ENCODE measurements around the gene PRF1. TPM values are rescaled to one million over a fixed set of nuclear protein-coding genes. Genes with fewer than 3 reads are reported as not detected.

The PRF1 gene
- total and polyA plus RNA-seq, 4 donors: 2.5 to 3.1 (median 2.8) TPM

DNA sequence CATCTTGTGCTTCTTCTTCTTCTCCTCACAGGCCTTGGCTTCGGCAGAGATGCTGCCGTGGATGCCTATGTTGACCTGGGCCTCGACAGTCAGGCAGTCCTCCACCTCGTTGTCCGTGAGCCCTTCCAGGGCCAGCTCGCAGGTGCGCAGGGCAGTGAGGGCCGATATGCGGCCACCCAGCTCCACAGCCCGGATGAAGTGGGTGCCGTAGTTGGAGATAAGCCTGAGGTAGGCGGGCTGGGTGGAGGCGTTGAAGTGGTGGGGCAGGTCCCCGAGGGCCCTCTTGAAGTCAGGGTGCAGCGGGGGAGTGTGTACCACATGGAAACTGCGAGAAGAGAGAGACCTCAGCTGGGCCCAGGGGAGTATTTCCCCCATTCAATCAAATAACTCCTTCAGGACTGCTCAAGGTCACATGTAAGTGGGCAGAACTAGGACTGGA lies 3.7 kb downstream of the PRF1 start:
- Histone ChIP-seq H3K9ac (ENCODE audit: low read depth in 1 of 2, low read length in 2 of 2) (no peak overlapping the region), H3K4me1 (ENCODE audit: control insufficient read depth in 4 of 4, insufficient read depth in 4 of 4, low read length in 3 of 4) (no peaks in the 10 kb centered on the region), H3K27me3 (ENCODE audit: control insufficient read depth in 4 of 4, insufficient read depth in 4 of 4, low read length in 3 of 4) (no peaks in the 10 kb centered on the region), H3K36me3 (ENCODE audit: control insufficient read depth in 4 of 4, insufficient read depth in 3 of 4, low read depth in 1 of 4, low read length in 3 of 4) (no peaks in the 10 kb centered on the region), H3K9me3 (ENCODE audit: control insufficient read depth in 4 of 4, low read length in 3 of 4) (no peaks in the 10 kb centered on the region), H3K27ac (ENCODE audit: low read depth in 1 of 2, low read length in 2 of 2) (no peak overlapping the region), H3K4me3 (ENCODE audit: low read depth in 1 of 3, low read length in 3 of 3) (no peak overlapping the region)
- TF ChIP-seq, protein P1, sequence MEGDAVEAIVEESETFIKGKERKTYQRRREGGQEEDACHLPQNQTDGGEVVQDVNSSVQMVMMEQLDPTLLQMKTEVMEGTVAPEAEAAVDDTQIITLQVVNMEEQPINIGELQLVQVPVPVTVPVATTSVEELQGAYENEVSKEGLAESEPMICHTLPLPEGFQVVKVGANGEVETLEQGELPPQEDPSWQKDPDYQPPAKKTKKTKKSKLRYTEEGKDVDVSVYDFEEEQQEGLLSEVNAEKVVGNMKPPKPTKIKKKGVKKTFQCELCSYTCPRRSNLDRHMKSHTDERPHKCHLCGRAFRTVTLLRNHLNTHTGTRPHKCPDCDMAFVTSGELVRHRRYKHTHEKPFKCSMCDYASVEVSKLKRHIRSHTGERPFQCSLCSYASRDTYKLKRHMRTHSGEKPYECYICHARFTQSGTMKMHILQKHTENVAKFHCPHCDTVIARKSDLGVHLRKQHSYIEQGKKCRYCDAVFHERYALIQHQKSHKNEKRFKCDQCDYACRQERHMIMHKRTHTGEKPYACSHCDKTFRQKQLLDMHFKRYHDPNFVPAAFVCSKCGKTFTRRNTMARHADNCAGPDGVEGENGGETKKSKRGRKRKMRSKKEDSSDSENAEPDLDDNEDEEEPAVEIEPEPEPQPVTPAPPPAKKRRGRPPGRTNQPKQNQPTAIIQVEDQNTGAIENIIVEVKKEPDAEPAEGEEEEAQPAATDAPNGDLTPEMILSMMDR (IDR thresholded peaks at IDR 0.05; ENCODE audit: low read depth, low read length, missing input control): no peak
- no peak for TF ChIP-seq NR2F2 (IDR thresholded peaks at IDR 0.05)
- TF ChIP-seq, protein P2, sequence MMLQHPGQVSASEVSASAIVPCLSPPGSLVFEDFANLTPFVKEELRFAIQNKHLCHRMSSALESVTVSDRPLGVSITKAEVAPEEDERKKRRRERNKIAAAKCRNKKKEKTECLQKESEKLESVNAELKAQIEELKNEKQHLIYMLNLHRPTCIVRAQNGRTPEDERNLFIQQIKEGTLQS (IDR thresholded peaks at IDR 0.05): no peak
- TF ChIP-seq, protein P3, sequence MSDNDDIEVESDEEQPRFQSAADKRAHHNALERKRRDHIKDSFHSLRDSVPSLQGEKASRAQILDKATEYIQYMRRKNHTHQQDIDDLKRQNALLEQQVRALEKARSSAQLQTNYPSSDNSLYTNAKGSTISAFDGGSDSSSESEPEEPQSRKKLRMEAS (IDR thresholded peaks at IDR 0.05): no peak
- TF ChIP-seq HNF4A (conservative IDR thresholded peaks at IDR 0.05): no peak
- TF ChIP-seq YY1 (IDR thresholded peaks at IDR 0.05): no peak
- TF ChIP-seq TAF1 (conservative IDR thresholded peaks at IDR 0.05): no peak
- TF ChIP-seq SP1 (IDR thresholded peaks at IDR 0.05): no peak
- TF ChIP-seq FOXA2 (IDR thresholded peaks at IDR 0.05): no peak
- no peak for TF ChIP-seq RAD21 (IDR thresholded peaks at IDR 0.05)
- TF ChIP-seq, protein P4, sequence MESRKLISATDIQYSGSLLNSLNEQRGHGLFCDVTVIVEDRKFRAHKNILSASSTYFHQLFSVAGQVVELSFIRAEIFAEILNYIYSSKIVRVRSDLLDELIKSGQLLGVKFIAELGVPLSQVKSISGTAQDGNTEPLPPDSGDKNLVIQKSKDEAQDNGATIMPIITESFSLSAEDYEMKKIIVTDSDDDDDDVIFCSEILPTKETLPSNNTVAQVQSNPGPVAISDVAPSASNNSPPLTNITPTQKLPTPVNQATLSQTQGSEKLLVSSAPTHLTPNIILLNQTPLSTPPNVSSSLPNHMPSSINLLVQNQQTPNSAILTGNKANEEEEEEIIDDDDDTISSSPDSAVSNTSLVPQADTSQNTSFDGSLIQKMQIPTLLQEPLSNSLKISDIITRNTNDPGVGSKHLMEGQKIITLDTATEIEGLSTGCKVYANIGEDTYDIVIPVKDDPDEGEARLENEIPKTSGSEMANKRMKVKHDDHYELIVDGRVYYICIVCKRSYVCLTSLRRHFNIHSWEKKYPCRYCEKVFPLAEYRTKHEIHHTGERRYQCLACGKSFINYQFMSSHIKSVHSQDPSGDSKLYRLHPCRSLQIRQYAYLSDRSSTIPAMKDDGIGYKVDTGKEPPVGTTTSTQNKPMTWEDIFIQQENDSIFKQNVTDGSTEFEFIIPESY (IDR thresholded peaks at IDR 0.05): no peak
- no peak for TF ChIP-seq FOXA1 (IDR thresholded peaks at IDR 0.05)
- TF ChIP-seq JUND (IDR thresholded peaks at IDR 0.05): no peak
- TF ChIP-seq GABPA (IDR thresholded peaks at IDR 0.05 in 1 of 2, conservative IDR thresholded peaks at IDR 0.05 in 1 of 2): no peak
- TF ChIP-seq, protein P5, sequence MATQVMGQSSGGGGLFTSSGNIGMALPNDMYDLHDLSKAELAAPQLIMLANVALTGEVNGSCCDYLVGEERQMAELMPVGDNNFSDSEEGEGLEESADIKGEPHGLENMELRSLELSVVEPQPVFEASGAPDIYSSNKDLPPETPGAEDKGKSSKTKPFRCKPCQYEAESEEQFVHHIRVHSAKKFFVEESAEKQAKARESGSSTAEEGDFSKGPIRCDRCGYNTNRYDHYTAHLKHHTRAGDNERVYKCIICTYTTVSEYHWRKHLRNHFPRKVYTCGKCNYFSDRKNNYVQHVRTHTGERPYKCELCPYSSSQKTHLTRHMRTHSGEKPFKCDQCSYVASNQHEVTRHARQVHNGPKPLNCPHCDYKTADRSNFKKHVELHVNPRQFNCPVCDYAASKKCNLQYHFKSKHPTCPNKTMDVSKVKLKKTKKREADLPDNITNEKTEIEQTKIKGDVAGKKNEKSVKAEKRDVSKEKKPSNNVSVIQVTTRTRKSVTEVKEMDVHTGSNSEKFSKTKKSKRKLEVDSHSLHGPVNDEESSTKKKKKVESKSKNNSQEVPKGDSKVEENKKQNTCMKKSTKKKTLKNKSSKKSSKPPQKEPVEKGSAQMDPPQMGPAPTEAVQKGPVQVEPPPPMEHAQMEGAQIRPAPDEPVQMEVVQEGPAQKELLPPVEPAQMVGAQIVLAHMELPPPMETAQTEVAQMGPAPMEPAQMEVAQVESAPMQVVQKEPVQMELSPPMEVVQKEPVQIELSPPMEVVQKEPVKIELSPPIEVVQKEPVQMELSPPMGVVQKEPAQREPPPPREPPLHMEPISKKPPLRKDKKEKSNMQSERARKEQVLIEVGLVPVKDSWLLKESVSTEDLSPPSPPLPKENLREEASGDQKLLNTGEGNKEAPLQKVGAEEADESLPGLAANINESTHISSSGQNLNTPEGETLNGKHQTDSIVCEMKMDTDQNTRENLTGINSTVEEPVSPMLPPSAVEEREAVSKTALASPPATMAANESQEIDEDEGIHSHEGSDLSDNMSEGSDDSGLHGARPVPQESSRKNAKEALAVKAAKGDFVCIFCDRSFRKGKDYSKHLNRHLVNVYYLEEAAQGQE (IDR thresholded peaks at IDR 0.05): no peak
- WGBS: 95% methylated on average over 16 of the region's 16 CpGs
- DNase-seq (ENCODE audit: low spot score): no peak
